ENCODE measurements around the gene CLDN10.

Gene CLDN10

DNA sequence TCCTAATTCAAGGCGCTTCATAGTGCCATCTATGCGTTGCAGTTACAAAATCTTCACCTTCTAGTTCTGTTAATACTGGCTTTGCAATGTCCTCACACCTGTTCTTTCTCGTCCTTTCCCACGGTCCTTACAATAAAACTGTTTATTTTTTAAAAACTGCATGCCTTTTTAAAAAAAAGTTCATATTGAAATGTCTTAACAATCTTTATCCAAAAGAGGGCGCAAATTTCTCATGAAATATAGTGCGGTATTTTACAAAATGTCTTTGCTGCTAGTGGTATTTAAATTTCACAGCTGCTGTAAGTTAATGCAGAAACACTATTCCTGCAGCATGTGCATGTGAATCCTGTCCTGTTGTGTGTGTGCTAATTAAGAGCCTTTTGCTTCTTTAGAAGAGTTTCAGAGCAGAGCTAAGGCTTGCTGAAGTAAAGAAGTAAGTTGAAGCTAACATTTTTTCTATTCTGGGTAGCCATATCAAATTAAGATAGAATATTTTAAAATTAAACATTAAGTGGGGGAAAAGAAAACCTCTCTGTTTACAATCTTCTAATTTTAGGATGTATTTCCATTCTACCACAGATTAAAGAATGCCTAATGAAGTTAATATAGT, 15.8 kb upstream of the CLDN10 start:
- H3K27me3 ChIP-seq (ENCODE audit: insufficient read depth, poor library complexity, severe bottlenecking): no peaks in the 10 kb centered on the region
- no peaks in the 10 kb centered on the region for H3K9me3 ChIP-seq (ENCODE audit: severe bottlenecking)
- peaks cover 15% of the 10 kb centered on the region for H3K4me1 ChIP-seq (ENCODE audit: insufficient read depth, poor library complexity, severe bottlenecking)
- H3K4me3 ChIP-seq (ENCODE audit: severe bottlenecking): no peak overlapping the region
- no peak overlapping the region for H3K27ac ChIP-seq (ENCODE audit: poor library complexity, severe bottlenecking)
- ATAC-seq (ENCODE audit: low read depth): no peak
- TF ChIP-seq, protein P1, sequence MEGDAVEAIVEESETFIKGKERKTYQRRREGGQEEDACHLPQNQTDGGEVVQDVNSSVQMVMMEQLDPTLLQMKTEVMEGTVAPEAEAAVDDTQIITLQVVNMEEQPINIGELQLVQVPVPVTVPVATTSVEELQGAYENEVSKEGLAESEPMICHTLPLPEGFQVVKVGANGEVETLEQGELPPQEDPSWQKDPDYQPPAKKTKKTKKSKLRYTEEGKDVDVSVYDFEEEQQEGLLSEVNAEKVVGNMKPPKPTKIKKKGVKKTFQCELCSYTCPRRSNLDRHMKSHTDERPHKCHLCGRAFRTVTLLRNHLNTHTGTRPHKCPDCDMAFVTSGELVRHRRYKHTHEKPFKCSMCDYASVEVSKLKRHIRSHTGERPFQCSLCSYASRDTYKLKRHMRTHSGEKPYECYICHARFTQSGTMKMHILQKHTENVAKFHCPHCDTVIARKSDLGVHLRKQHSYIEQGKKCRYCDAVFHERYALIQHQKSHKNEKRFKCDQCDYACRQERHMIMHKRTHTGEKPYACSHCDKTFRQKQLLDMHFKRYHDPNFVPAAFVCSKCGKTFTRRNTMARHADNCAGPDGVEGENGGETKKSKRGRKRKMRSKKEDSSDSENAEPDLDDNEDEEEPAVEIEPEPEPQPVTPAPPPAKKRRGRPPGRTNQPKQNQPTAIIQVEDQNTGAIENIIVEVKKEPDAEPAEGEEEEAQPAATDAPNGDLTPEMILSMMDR (IDR thresholded peaks at IDR 0.05; ENCODE audit: poor library complexity, severe bottlenecking): peak; percentile 81
- no peaks in the 10 kb centered on the region for H3K36me3 ChIP-seq (ENCODE audit: low read depth)
- no peak for DNase-seq (ENCODE audit: low spot score)

DNA sequence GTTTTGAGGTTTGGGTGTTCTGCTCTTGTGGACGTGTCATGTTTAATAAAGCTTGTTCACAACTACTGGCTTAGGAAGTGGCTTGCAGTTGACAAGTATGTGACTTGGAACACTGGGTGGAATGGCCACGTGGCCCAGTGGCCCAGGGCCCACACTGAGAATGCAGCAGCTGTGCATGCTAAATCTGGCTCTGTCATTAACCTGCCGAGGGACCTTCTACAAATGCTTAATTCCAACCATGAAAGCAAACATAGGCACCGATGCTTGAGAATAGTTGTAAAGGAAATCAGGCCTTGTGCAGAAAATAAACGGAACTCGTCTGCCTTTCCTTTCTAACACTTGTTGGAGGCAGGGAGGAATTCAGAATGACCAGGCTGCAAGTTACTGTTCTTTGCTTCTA, 11.6 kb upstream of the CLDN10 start:
- Histone ChIP-seq H3K36me3 (ENCODE audit: low read depth) (no peaks in the 10 kb centered on the region), H3K4me3 (ENCODE audit: severe bottlenecking) (no peak overlapping the region), H3K4me1 (ENCODE audit: insufficient read depth, poor library complexity, severe bottlenecking) (peaks cover 4% of the 10 kb centered on the region), H3K27me3 (ENCODE audit: insufficient read depth, poor library complexity, severe bottlenecking) (no peaks in the 10 kb centered on the region), H3K9me3 (ENCODE audit: severe bottlenecking) (no peaks in the 10 kb centered on the region), H3K27ac (ENCODE audit: poor library complexity, severe bottlenecking) (no peak overlapping the region)
- ATAC-seq (ENCODE audit: low read depth): no peak
- no peak for DNase-seq (ENCODE audit: low spot score)
- TF ChIP-seq, protein P1 (IDR thresholded peaks at IDR 0.05; ENCODE audit: poor library complexity, severe bottlenecking): no peak

DNA sequence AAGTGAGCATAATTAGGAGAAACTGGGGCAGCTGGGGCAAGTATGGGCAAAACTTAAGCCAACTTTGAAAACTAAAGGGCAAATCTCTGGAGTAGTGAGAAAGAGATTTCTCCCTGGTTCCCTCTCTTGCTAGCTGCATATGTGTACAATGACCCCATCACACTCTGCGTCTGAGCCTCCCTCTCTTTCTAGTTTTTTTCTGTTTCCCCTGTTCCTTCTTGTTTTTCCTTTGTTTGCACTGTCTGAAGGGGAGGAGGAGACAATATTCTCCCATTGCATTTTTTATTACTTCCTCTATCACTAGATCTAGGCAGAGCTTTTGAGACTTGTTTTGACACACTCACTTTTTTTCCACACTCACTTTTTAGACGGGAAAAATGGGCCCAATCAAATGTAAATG, 11.2 kb upstream of the CLDN10 start:
- Histone ChIP-seq H3K4me1 (ENCODE audit: insufficient read depth, poor library complexity, severe bottlenecking) (peaks cover 4% of the 10 kb centered on the region), H3K4me3 (ENCODE audit: severe bottlenecking) (no peak overlapping the region), H3K27ac (ENCODE audit: poor library complexity, severe bottlenecking) (no peak overlapping the region), H3K36me3 (ENCODE audit: low read depth) (no peaks in the 10 kb centered on the region), H3K9me3 (ENCODE audit: severe bottlenecking) (no peaks in the 10 kb centered on the region), H3K27me3 (ENCODE audit: insufficient read depth, poor library complexity, severe bottlenecking) (no peaks in the 10 kb centered on the region)
- TF ChIP-seq, protein P1 (IDR thresholded peaks at IDR 0.05; ENCODE audit: poor library complexity, severe bottlenecking): no peak
- DNase-seq (ENCODE audit: low spot score) (no peak), ATAC-seq (ENCODE audit: low read depth) (no peak)

DNA sequence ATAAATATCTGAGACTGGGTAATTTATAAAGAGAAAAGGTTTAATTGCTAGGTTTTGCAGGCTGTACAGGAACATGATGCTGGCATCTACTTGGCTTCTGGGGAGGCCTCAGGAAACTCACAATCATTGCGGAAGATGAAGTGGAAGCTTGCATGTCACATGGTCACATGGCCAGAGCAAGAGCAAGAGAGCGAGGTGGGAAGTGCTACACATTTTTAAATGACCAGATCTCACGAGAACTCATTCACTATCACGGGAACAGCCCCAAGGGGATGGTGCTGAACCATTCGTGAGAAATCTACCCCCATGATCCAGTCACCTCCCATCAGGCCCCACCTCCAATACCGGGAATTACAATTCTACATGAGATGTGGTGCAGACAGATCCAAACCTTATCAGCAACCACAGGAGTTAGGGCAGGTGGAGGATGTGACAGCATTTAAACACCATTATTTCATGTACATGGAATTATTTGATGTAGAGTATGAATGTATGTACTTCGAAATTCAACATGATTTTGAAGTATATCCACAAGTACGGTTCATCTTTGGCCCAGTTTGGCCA, 10.5 kb upstream of the CLDN10 start:
- no peak for DNase-seq (ENCODE audit: low spot score)
- TF ChIP-seq, protein P1 (IDR thresholded peaks at IDR 0.05; ENCODE audit: poor library complexity, severe bottlenecking): no peak
- no peak overlapping the region for H3K27ac ChIP-seq (ENCODE audit: poor library complexity, severe bottlenecking)
- H3K36me3 ChIP-seq (ENCODE audit: low read depth): no peaks in the 10 kb centered on the region
- no peak overlapping the region for H3K4me3 ChIP-seq (ENCODE audit: severe bottlenecking)
- H3K4me1 ChIP-seq (ENCODE audit: insufficient read depth, poor library complexity, severe bottlenecking): no peaks in the 10 kb centered on the region
- H3K27me3 ChIP-seq (ENCODE audit: insufficient read depth, poor library complexity, severe bottlenecking): no peaks in the 10 kb centered on the region
- no peaks in the 10 kb centered on the region for H3K9me3 ChIP-seq (ENCODE audit: severe bottlenecking)
- no peak for ATAC-seq (ENCODE audit: low read depth)

DNA sequence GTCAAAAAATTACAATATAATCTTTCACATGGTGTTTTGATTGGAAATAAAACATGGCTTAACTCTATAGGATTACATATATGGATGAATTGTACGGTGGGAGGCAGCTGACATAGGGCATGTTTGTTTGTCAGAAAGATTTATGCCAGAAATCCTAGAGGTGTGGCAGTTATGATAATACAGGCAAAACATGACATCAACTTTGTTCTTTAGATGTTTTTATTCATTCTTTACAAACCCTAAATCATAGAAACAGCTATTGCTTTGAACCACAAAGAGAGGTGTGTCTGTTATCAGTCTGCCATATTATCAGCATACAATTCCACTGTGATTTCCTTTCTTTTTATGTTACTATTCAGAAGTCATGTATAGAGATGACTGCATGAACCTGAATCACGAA, 8.2 kb upstream of the CLDN10 start:
- H3K36me3 ChIP-seq (ENCODE audit: low read depth): no peaks in the 10 kb centered on the region
- H3K27ac ChIP-seq (ENCODE audit: poor library complexity, severe bottlenecking): no peak overlapping the region
- no peaks in the 10 kb centered on the region for H3K4me1 ChIP-seq (ENCODE audit: insufficient read depth, poor library complexity, severe bottlenecking)
- ATAC-seq (ENCODE audit: low read depth) (no peak), DNase-seq (ENCODE audit: low spot score) (no peak)
- no peaks in the 10 kb centered on the region for H3K9me3 ChIP-seq (ENCODE audit: severe bottlenecking)
- no peak overlapping the region for H3K4me3 ChIP-seq (ENCODE audit: severe bottlenecking)
- TF ChIP-seq, protein P1 (IDR thresholded peaks at IDR 0.05; ENCODE audit: poor library complexity, severe bottlenecking): no peak
- peaks cover 16% of the 10 kb centered on the region for H3K27me3 ChIP-seq (ENCODE audit: insufficient read depth, poor library complexity, severe bottlenecking)

Data from RWPE2 (cell line).